HG02623 (cell line): ENCODE data around the gene REEP5.
"Not testable (repeated sequence)": the region's sequence is repeated elsewhere in the genome, so short reads cannot be mapped to it uniquely, and the experiment has no call there.

Experiments used
- ATAC-seq: cut with Tn5 transposase; IDR thresholded peaks from one replicate; pipeline ENCODE4 v1.9.1; 2021; ENCODE audit warnings: moderate library complexity; ENCODE audit not compliant: unreplicated experiment

REEP5 gene

DNA sequence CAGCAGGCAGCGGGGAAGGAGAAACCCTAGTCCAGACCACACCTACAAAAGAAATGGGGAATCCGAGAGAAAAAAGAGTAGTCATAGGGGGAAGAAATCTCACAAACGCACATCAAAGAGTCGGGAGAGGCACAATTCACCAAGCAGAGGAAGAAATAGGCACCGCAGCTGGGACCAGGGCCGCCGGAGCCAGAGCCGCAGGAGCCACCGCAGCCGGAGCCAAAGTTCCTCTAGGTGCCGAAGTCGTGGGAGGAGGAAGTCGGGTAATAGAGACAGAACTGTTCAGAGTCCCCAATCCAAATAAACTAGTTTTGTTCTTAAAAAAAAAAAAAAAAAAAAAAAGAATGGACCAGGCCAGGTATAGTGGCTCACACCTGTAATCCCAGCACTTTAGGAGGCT is 29.3 kb downstream of the REEP5 start:
- ATAC-seq = no peak

DNA sequence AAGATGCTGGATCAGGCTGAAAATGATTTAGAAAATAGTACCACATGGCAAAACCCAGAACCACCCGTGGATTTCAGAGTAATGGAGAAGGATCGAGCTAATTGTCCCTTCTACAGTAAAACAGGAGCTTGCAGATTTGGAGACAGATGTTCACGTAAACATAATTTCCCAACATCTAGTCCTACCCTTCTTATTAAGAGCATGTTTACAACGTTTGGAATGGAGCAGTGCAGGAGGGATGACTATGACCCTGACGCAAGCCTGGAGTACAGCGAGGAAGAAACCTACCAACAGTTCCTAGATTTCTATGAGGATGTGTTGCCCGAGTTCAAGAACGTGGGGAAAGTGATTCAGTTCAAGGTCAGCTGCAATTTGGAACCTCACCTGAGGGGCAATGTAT is 30.0 kb downstream of the REEP5 start:
- not testable (repeated sequence) for ATAC-seq

DNA sequence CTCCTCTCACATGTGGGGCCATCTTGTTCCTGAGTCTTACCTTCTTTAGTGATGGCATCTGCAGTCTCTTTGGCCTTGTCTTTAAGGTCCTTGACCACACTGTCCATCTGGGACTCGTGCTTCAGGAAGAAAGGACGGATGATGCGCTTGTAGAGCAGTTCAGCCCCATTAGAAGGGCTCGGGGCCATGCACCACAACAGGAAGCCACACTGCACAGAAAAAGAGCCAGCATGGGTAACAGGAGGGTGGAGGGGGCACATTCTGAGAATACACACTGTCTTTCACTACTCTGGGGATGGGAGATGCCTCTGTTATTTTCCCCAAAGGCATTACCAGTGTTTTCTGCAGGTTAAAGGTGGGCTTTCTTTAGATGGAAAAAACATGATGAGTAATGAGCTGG is 35.1 kb downstream of the REEP5 start:
- no peak for ATAC-seq

DNA sequence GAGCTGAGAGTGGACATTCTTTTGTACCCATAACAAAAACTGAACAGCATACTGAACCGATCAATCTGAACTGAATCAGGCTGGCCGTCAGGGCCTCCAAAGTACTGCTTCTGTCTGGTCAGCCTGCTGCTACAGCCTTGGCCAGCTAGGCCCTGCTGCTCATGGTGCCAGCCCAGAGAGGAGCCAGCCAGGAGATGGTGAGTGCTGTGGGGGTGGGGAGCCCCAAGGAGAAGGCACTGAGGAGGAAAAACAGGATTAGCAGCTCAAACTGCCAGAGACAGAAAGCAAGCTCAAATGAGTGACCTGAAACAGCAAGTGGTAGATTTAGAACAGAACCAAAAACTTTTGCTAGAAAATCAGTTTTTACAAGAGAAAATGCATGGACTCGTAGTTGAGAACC is 37.0 kb downstream of the REEP5 start:
- ATAC-seq = no peak

DNA sequence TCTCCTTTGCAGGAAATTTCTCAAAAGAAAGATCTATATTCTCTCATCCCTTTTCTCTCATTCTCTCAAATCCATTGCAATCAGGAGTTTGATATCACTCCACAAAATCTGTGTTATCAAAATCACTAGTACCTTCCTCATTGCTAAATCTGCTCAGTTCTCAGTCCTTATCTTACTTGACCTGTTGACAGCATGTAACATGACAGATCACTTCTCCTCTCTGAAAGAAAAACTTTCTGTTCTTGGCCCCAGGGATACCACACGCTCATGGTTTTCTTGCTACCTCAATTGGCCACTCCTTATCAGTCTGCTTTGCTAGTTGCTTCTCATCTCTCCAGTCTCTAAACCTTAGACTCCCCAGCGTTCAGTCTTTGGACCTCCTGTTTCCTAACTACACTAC is 38.8 kb downstream of the REEP5 start:
- ATAC-seq = no peak

DNA sequence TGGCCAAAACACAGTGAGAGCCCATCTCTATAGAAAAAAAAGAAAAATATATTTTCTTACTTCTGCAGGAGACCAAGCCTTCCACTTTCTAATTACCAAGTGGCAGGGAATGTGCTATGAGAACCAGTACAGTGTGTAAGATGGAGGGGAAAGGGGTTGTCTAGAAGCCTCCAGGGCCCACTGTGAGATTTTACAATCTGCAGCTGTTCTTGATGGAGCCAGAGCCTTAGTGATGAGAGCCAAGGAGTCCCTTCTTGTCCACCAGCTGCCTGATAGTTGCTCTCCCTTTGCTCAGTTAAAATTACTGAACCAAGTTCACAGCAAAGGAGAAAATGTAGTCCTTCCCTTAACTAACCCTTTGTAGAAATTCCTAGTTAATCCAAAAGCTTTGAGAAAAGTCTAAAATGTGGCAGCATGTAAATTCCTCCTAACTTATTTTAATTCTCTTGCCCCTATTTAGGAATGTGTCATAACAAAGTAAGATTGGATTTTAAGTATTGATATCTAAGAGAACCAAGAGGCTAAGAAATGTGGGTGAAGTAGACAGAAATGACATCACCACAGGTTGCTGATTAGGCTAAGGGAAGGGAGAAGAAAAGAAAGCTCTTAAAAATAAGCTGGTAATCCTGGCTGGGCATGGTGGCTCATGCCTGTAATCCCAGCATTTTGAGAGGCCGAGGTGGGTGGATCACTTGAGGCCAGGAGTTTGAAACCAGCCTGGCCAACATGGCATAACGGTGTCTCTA is 41.6 kb downstream of the REEP5 start:
- no peak for ATAC-seq

DNA sequence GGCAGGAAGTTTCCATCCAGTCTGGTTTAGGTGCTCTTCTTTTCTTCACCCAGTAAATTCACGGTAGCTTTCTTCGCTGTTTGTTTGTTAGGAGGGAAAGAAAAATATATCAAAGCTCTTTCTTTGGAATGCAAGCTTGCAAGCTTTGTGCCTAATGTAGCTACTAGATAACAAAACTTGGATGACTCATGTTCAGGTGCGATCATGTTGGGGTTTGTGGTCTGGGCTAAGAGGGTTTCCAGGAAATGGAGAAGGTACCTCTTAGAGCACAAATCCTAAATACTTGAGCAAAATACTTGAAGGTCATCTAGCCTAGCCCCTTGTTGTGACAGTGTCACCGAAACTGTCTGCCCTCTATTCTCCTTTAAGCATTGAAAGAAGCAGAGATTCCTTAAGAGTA is 43.3 kb downstream of the REEP5 start:
- peak; percentile 53 for ATAC-seq

DNA sequence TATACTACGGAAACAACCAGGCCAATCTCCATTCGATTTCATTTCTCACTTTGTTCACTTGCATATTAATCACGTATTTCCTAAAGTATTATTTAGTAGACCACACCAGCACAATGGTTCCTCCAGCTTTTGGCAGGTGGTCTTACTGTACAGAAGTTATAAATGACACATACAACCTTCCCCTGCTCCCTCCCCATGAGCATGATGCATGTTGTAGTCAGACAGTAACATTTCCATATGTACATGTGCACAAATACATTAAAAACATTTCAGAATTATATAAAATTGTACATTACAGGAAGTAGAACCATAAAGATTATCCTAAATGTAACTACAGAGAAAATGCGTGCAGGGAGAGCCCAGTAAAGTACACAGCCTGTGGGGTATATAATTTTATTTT is 43.9 kb downstream of the REEP5 start:
- no peak for ATAC-seq

DNA sequence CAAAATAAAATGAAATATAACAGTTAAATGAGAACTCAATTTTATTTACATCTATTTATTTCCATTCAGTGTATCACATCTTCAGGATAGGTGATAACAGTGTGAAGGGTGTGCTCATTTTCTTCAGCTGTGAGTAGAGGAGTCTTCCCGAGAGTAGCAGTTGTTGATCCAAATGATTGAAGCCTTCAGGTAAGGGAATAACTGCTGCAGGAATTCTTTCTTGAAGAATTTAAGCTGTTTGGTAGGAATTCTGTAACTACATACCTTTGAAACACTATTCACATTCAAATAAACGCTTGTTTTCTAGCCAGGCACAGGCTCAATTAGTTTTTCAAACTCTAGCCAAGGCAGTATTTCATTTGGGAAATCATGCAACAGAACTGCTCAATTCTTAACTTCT is 45.7 kb downstream of the REEP5 start:
- no peak for ATAC-seq

DNA sequence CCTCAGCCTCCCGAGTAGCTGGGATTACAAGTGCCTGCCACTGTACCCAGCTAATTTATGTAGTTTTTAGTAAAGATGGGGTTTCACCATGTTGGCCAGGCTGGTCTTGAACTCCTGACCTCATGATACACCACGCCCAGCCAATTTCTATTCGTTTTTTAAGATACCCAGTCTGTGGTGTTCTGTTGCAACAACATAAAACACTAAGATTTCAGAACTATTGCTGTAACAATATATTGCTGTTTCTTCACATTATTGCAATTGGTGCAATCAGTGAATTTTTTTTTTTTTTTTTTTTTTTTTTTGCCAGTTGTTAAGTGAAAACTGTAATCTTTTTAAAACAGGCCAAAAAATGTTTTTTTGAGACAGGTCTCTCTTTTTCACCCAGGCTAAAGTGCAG is 51.1 kb downstream of the REEP5 start:
- ATAC-seq = no peak

DNA sequence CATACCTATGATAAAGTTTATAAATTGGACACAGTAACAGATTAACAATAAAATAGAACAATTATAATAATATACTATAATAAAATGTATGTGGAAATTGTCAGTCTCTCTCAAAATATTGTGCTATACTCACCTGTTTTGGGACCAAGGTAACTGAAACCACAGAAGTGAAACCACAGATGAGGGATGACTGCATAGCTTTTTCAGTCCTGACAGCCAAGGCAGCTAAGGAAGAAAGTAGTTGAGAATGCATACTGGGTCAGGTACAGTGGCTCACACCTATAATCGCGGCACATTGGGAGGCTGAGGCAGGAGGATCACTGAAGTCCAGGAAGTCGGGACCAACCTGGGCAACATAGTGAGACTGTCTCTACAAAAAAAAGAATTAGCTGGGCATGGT is 52.1 kb downstream of the REEP5 start:
- peak; percentile 84 for ATAC-seq

DNA sequence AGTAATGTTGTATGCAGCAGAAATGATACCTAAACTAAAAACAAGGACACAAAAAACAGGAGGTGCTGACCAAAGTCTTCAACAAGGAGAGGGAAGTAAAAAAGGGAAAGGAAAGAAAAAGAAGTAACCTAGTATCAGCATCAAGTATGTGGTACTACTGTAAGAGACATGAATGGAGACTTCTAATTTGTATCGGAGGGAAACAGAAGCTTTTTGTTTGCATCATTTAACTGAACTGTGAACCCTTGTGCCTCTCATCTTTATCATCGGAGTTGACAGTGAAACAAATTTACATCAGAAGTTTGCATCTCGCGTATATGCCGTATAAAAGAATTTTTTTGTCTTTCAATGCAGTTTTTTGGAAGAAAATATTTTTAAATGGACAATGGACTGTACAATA is 54.6 kb downstream of the REEP5 start:
- ATAC-seq = no peak

DNA sequence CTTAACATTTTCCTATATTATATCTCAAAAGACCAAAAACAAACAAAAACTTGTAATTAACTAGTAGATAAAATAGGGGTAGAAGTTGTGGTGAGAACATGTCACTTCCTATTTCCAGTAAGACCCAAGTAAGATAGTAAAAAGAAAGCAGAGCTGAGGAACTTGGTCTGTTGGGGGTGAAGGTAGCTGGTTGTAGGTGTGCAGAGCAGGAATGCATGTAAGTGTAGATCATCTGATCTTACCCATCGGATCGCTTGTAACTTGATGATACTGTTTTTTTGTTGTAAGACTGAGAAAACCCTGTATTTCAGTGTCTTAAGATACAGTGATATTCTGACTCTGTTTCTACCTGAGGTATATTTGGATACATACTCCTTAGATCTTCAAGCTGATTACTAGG is 55.3 kb downstream of the REEP5 start:
- ATAC-seq = no peak

DNA sequence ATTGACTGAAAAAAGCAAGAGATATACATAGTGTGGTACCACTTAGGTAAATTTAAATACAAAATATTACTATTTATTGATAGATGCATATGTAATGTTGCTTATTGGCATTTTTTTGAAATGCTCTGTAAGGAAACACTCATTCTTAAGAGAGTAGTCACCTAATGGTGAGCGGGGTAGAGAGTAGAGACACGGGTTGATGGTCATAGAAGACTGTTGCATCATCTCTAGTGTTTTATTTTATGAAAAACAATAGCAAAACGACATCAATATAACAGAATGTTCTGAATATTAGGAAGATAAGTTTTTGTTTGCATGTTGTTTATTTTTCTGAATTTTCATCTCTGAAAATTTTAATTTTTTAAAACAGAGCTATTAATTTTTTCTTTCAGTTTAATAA is 56.9 kb downstream of the REEP5 start:
- no peak for ATAC-seq

DNA sequence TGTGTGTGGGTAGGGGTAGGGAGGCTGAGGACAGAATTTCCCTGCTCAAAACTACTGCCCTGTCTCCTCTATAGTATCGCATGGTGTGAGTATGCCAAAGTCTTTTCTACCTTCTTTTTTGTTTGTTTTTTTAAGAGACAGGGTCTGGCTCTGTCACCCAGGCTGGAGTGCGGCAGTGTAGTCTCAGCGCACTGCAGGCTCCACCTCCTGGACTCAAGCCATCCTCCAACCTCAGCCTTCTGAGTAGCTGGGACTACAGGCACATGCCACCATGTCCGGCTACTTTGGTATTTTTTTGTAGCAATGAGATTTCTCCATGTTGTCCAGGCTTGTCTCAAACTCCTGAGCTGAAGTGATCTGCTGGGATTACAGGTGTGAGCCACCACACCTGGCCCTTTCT is 58.5 kb downstream of the REEP5 start:
- ATAC-seq = no peak

DNA sequence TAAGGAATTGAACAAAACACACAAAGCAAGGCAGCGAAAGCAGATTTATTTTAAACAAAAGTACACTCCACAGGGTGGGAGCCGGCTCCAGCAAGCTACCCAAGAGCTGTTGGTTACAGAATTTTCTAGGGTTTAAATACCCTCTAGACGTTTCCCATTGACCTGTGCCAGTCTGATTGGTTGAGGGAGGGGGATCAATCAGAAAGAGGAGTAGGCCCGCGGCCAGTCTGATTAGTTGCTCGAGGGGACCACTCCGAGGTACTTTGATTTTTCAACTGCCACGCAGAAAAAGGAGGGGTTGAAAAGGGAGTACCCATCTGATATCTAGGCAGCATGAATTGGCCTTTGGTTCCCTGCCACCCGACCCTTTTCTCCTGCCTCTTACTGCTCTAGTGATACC is 59.9 kb downstream of the REEP5 start:
- ATAC-seq = no peak

DNA sequence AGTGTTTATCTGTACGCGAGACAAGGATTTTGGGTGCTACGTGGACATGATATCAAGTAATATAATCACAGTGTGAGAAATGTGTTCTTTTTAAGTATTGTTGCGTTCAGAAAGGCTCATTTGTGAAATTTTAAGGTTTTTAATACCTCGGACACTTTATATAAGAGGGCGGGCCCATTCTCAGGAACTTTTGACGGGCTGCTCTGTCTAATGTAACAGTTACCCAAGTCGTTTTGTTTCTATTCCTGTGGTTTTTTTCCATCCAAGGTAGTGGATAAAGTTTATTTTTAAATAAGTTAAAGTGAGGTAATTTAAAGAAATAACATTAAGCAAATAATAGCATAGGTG is 60.4 kb downstream of the REEP5 start:
- ATAC-seq = no peak

DNA sequence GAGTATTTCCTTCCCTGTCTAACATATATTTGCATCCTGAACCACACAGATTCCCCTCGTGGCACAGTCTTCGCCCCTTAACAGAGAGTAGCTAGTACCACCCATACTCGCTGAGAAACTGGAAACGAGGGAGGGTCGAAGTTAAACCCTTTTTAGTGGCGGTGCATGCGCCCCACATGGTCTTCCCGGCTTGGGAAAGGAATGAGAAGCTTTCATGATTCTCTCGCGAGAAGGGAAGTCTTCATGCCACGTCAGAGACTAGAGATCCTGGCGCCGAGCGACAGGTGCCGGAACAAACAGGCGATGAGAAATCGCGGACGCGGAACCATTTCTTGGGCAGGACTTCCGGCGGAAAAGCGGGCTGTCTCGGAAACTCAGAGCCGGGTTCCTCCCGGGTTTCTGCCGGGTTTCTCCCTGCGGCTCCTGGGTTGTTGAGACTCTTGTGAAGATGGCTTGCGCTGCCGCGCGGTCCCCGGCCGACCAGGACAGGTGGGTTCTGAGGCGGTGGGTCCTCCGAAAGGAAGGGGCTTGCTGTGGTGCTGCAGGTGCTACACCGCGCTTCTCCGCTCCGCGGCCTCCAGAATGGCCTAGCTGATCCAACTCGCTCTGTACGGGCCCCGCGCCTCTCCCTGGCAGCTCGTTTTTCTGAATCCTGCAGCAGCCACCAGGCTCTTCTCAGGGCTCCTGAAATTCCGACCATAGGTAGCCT is 60.9 kb downstream of the REEP5 start, which contains the start of gene SRP19:
Gene SRP19 (plus strand): TSS at position 359 of the 709 bp plus-strand sequence. CDS start 90 bp downstream, at position 449.
- peak; percentile 98 for ATAC-seq

DNA sequence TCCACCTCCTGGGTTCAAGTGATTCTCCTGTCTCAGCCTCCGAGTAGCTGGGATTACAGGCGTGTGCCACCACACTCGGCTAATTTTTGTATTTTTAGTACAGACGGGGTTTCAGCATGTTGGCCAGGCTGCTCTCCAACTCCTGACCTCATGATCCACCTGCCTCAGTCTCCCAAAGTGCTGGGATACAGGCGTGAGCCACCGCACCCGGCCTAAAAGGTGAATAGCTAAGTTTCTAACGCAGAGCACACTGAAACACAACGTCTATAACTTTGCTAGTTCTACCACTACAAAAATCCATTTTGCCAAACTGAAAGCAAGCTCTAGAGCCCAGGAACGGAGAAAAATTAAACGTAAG is 61.5 kb downstream of the REEP5 start:
- not testable (repeated sequence) for ATAC-seq

DNA sequence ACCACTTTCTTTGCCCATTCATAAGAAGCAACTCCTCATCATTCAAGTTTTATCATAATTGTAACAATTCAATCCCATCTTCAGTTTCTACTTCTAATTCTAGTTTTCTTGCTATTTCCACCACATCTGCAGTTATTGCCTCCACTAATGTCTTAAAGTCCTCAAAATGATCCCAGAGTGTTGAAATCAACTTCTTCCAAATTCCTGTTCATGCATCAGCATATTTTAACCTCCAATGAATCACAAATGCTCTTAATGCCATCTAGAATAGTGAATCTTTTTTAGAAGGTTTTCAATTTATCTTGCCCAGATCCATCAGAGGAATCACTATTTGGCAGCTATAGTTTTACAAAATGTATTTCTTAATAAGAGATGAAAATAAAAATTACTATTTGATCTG is 64.2 kb downstream of the REEP5 start:
- no peak for ATAC-seq

DNA sequence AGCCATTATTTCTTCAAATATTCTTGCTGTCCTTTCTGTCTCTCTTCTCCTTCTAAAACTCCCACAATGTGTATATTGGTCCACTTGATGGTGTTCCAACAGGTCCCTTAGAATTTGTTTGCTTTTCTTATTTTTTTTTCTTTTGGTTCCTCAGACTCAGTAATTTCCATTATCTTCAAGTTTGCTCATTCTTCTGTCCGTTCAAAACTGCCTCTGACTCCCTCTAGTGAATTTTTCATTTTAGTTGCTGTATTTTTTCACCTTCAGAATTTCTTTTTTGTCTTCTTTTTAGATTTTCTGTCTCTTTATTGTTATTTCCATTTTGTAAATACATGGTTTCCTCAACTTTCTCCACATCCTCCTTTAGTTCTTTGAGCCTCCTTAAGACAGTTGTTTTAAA is 67.4 kb downstream of the REEP5 start:
- no peak for ATAC-seq

DNA sequence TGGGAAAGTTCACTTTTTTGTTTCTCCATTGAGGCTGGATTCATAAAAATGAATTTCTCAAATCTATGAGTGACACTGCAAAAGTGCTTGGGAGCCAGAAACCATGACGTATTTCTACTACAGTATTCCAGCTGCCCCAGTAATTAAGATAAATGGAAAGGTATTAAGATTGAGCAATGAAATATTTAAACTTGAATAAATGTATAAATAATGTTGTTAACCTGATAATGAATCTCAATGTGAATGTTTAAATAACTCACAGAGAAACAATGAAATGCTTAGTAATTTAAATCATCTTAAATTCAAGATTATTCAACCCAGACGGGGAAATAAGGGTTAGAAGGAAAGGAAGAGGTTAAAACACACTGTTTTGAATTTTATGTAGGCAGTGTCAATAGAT is 72.1 kb downstream of the REEP5 start:
- ATAC-seq = no peak
